Activated CD4-positive, alpha-beta T cell treated with anti-CD3 and anti-CD28 coated beads for 1 hour (primary cell): ENCODE results near the gene ZNF189.
A peak's percentile ranks its signal among the peaks of the same experiment; 100 is the strongest.

ENCODE experiments used
- DNase-seq: peaks from one replicate; pipeline ENCODE4 v3.0.0-alpha.2; 2020

Gene ZNF189

GRCh38 chr9:101398068-101398929 lies at the start of gene ZNF189, which contains the start of gene MRPL50:
ZNF189 (plus strand) TSS chr9:101398851; CDS start chr9:101399157, 306 bp downstream.
MRPL50 (minus strand) TSS chr9:101398618; CDS start chr9:101398592, 26 bp downstream.
- peak; percentile 93 for DNase-seq

DNA sequence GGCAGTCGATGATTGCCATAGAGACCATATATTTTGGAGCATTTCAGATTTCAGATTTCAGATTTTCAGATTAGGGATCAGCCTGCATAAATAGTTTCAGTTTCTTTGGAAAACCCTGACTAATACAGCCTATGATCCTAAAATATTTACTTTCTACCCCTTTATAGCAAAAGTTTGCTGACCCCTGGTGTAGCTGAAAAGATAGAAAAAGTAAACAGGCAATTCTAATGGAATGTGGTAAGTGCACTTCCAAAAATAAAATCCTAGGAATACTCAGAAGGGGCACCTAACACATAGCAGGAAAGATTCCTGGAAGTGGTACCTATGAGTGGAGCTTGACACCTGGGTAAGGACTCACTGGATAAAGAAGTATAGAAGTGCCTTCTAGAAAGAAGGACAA lies 48.4 kb upstream of the ZNF189 start:
- DNase-seq: no peak

DNA sequence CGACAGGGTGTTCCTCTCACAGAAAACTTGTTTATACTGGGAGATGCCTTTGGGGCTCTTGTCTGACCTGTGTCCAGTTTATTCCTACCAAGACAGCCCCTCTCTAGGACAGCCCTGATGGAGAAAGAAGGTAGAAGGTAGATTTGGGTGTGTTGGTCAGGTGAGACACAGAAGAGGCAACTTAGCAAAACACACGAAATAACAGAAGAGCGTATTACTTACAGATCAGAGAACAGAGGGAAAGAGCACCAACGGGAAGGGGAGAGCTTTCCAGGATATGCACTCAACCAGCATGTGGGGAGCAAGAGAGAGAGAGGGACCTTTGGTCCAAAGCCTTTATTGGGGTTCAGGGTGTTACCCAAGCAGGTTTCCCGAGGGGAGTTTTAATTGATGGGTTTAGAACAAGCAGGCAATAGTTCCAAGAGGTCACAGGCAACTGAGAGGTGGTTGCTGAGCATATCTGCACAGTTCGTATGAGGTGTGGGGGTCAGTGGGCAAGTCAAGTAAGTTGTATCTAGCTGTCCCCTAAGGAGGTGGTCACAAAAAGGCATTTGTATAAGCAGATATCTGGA lies 45.7 kb upstream of the ZNF189 start:
- DNase-seq: no peak

DNA sequence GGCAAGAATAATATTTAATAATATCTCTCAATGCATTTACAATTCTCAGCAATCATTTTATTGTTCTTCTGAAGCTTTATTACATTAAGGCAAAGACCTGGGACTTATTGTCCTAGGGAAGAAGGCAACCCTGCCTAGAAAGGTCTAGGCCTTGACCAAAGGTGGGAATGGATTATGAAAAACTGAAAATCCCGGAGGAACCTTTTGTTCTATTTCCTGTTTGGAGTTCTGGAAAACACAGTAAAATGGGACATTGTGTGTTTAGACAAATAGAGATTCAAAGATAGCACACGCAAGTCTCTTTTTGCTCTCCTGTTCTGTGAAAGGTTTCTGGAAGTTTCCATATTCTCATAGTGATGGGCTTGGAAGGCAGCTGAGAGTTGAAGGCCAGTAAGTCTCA lies 45.0 kb upstream of the ZNF189 start:
- no peak for DNase-seq

DNA sequence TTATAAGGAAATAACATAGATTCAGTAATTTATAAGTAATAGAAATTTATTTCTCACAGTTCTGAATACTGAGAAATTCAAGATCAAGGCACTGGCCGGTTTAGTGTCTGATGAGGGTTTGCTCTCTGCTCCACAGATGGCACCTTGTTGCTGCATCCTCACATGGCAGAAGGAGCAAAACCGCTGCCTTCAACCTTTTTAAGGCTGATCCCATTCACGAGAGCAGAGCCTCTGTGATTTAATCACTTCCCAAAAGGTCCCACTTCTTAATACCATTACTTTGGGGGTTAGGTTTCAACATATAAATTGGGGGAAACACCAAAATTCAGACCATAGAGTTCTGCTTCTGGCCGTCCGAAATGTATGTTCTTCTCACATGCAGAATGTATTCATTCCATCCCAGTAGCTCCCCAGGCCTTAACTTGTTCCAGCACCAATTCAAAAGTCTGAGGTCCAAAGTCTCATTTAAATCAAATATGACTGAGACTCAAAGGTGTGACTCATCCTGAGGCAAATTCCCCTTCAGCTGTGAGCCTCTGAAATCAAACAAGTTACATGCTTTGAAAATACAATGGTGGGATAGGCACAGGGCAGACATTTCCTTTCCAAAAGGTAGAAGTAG lies 44.4 kb upstream of the ZNF189 start:
- no peak for DNase-seq

DNA sequence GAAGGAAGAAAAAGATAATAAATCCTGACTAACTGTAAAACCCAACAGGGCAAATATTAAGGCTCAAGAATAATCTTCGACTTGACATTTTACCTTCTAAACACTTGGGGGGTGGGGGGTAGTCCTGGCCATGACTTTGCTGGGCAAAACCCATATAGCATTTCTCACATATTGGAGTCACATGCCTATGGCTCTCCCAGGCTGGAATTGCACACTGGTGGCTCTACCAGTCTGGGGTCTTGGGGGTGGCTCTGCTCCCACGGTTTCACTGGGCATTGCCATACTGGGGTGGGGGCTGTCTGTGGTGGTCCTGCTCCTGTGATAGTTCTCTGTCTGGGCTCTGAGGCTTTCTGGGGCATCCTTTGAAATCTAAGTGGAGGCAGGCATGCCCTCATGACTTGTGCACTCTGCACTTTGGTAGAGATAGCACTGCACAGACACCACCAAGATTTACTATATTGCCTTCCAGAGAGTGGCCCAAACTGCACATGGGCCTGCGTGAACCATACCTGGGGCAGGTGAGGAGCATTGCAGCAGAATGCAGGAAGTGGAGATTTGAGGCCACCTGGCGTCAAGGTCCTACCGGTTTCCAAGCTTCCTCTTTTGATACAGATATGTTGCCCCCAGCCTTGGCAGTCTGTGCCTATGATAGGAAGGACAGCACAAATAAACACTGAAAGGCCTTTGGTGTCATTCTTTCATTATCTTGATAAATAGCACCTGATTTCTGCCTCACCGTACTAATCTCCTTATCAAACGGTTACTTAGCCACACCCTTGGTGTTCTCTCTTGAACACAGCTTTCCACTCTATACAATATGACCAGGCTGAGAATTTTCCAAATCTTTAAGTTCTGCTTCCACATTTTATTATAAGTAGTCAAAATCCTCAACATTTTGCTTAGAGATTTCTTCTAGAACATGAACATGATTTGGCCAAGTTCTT lies 43.6 kb upstream of the ZNF189 start:
- DNase-seq: no peak

DNA sequence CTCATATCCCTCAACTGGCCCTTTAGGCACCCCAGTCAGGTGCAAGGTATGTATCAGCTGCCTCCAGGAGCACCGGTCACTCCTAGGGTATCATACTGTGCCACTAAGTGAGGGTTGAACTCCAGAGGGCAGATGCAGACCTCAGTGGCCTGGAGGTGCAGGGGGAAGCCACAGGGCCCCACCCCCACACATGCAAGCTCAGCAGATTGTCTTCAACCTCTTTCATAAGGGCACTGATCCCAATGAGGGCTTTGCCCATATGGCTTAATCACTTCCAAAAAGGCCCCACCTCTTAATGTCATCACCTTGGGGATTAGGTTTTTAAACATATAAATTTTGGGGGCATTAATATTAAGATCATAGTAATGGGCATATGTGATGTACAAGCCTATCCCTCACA lies 42.0 kb upstream of the ZNF189 start:
- DNase-seq: no peak

DNA sequence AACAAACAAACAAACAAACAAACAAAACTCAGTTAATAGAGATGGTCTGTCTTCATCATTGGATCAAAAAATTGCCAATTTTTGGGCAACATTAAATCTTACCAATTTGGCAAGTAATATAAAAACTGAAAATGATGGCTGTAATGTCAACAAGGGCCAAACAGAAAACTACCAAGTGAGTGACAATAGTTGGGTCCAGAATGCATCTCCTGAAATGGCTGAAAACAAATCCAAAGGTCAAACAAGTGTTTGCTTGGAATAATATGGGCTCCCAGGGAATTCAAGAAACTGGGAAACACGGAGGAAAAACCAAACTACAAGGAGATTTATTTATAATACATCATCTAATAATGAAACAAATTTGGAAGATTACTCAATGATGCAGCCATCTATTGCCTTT lies 39.0 kb upstream of the ZNF189 start:
- DNase-seq: no peak

- no peak for DNase-seq
These were observed 38.0 kb upstream of the ZNF189 start for GRCh38 chr9:101360647-101361046.

DNA sequence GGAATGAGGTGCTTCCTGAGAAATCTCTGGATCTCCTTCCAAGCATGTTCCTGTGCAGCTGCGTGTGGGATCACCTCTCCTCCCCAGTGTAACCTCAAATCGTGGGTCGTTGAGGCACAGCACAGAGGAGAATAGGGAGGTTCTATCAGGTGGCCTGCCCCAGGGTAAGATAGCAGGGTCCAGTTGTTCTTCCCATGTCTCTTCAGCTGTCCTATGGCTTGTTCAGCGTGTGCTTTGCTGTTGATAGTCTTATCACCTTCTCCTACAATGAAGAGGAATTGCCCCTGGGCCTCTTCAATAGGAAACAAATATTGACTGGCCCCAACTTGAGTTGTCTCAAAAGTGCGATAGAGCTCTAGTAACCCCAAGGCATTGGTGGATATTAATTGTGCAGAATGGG lies 36.2 kb upstream of the ZNF189 start:
- no peak for DNase-seq

GRCh38 chr9:101365181-101365580 lies 33.5 kb upstream of the ZNF189 start:
- no peak for DNase-seq

DNA sequence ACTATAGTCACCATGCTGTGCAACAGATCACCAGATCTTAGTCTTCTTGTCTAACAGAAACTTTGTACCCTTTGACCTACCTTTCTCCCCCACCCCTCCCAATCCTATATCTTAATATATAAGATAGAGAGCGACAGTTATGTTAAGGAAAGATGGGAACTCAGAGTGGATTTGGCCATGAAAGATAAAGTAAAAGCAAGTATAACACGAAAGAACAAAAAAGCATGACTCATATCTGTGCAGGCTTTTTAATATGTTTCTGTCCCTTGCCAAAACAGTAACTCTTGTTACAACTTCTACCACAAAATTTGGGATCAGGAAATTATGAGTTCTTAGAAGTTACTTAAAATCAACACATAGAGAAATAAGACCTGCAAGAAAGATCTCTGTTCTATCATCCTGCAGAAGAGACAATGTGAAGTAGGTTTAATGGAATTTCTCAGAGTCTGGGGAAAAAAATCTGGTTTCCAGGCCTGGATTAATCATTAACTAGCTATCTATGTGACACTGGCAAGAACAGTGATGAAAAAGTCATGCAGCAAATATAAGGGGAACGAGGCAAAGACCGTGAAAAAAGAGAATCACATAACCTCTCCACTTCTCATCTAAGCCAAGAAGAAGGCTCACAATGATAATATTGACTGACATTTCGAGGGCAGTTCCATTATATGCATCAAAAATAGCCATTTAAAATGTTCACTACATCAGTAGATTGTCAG lies 32.5 kb upstream of the ZNF189 start:
- no peak for DNase-seq

- no peak for DNase-seq
These were observed 31.3 kb upstream of the ZNF189 start for GRCh38 chr9:101367323-101367722.

DNA sequence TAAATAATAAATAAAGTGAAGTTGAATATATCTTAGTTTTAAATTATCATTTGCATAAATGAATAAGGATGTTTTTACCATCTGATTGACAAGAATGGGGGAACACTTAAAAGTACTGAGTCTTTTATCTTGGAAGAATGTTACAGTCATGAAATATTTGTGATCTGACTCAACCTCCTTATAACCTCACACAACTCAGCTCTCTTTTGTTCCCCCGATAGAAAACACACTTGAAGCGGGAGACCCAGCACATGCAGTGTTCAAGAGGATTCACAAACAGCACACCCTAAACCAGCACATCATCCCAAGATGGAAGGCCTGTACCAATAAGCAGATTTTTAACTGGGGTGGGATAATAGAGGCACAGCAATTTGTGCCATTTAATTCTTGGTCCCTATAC lies 29.4 kb upstream of the ZNF189 start:
- no peak for DNase-seq

GRCh38 chr9:101369884-101370531 lies 28.6 kb upstream of the ZNF189 start:
- DNase-seq: no peak

- no peak for DNase-seq
These were observed 26.8 kb upstream of the ZNF189 start for GRCh38 chr9:101371813-101372212.

GRCh38 chr9:101372327-101373118 lies 26.1 kb upstream of the ZNF189 start:
- no peak for DNase-seq

- DNase-seq: no peak
These were observed 23.1 kb upstream of the ZNF189 start for GRCh38 chr9:101375546-101375945.

DNA sequence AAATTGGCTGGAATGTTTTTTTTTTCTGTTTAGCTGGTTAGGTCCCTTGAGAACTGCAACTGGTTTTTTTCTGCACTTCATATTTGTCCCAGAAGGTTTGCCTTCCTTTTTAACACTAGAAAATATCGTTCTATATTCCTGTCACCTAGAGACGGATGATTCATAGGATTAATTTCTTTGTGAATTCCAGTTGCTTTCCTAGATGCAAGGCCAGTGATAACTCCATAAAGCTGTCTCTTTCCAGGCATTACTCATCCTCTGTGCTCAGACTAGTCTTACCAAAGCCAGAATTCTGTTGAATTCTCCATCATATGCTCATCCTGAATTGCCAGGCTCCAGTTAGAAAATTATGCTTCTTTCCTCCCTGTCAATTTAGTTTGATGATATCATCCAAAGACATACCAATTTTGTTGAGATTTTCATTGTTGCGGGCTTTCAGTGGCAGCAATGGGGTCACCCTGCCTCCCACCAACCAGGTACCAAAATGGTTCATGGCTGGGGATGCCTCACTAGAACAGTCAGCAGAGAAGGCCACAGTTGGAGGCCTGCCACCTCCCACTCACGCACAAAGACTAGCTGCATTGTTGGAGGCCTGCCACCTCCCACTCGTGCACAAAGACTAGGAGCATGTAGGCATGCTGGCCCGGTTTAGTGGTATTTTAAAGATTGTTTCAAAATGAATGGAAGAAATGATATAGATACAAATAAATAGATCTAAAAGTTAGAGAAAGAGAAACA lies 22.4 kb upstream of the ZNF189 start:
- DNase-seq: no peak

DNA sequence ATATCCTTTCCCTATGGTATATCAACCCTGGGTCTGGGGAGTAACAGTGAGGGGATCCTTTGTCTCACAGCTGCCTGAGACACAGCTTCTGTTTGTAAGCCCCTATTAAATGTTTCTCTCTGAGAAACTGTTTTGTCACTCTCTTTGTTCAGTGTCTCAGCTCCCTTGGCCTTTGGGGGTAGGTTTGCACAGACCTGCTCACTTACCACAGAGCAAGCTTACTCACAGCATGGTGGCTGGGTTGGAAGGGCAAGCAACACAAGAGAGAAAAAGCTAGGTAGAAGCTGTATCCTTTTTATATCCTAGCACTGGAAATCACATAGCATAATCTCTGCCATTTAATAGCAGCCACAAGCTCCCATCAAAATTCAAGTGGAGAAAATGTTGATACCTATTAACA lies 18.4 kb upstream of the ZNF189 start:
- no peak for DNase-seq
